ENCODE data around the gene NINJ1.

- TF ChIP-seq CTCF (IDR thresholded peaks at IDR 0.05 in 4 of 5, conservative IDR thresholded peaks at IDR 0.05 in 1 of 5) (no peak), POLR2A (IDR thresholded peaks at IDR 0.05) (no peak)
Observed at GRCh38 chr9:93126825-93127368, 7.2 kb downstream of the NINJ1 start.
